Right kidney (tissue), 1 donor: ENCODE data around the gene FAM163B.

Source experiments
- DNase-seq: peaks from one replicate; pipeline ENCODE4 v3.0.0-alpha.2; 2016

Gene FAM163B

GRCh38 chr9:133581011-133581410, 28.2 kb downstream of the FAM163B start:
- no peak for DNase-seq

GRCh38 chr9:133580419-133580738, 28.8 kb downstream of the FAM163B start:
- no peak for DNase-seq

- DNase-seq: no peak
These were observed 29.4 kb downstream of the FAM163B start for GRCh38 chr9:133579601-133580418.

- DNase-seq: no peak
These were observed 30.4 kb downstream of the FAM163B start for GRCh38 chr9:133578524-133579441.

GRCh38 chr9:133577737-133578112, 31.5 kb downstream of the FAM163B start:
- no peak for DNase-seq

- DNase-seq: no peak
These were observed 32.1 kb downstream of the FAM163B start for GRCh38 chr9:133576875-133577736.

- DNase-seq: no peak
These were observed 32.9 kb downstream of the FAM163B start for GRCh38 chr9:133576031-133576874.

- no peak for DNase-seq
These were observed 33.8 kb downstream of the FAM163B start for GRCh38 chr9:133575186-133576030.

GRCh38 chr9:133574771-133575170, 34.4 kb downstream of the FAM163B start:
- no peak for DNase-seq

- DNase-seq: no peak
These were observed 35.2 kb downstream of the FAM163B start for GRCh38 chr9:133573791-133574515.

GRCh38 chr9:133572821-133573361, 36.3 kb downstream of the FAM163B start:
- no peak for DNase-seq

GRCh38 chr9:133571896-133572595, 37.1 kb downstream of the FAM163B start:
- no peak for DNase-seq

GRCh38 chr9:133571391-133571890, 37.7 kb downstream of the FAM163B start:
- DNase-seq: no peak

GRCh38 chr9:133570691-133571080, 38.5 kb downstream of the FAM163B start:
- DNase-seq: no peak

- no peak for DNase-seq
These were observed 39.1 kb downstream of the FAM163B start for GRCh38 chr9:133569891-133570690.

- no peak for DNase-seq
These were observed 39.9 kb downstream of the FAM163B start for GRCh38 chr9:133569121-133569785.

- DNase-seq: no peak
These were observed 41.0 kb downstream of the FAM163B start for GRCh38 chr9:133568186-133568585.
